GM12878 (cell line): Measurements from ENCODE around the gene LCORL. TPM values are rescaled to one million over a fixed set of nuclear protein-coding genes. Genes with fewer than 3 reads are reported as not detected.

Experiments
- ATAC-seq: fragments of 200-7000 bp; cut with Tn5 transposase; 3 replicates; pipeline ENCODE4 v1.9.1; 2020; ENCODE audit warnings: mild to moderate bottlenecking, moderate library complexity
- BruUV-seq: library from RNA; stranded (reverse); fragments of 400-500 nt; replicated peaks from 2 replicates; lab custom pipeline; 2021; lab: Mats Ljungman, UMichigan
- CTCF ChIA-PET: fragments of 300-600 bp; sonication (Branson Sonifier 250); formaldehyde crosslinking; extraction: SDS; loops from one replicate; lab custom pipeline; 2021; ENCODE audit warnings: inconsistent platforms; lab: Yijun Ruan, JAX
- POLR2A ChIA-PET: fragments of 350-600 bp; formaldehyde crosslinking; extraction: SDS; loops from one replicate; lab custom pipeline; 2021; ENCODE audit warnings: inconsistent platforms; lab: Charles Lee
- RAD21 ChIA-PET: fragments of 300-600 bp; sonication (Branson Sonifier 250); formaldehyde crosslinking; loops from one replicate; lab custom pipeline; 2023; ENCODE audit warnings: antibody characterized with exemption; ENCODE audit not compliant: unreplicated experiment; lab: Charles Lee
- SMC1A ChIA-PET: fragments of 300-600 bp; sonication (Branson Sonifier 250); formaldehyde crosslinking; loops from one replicate; lab custom pipeline; 2023; ENCODE audit not compliant: unreplicated experiment, uncharacterized antibody; lab: Charles Lee
- DNase-seq: peaks from one replicate; pipeline ENCODE4 v3.0.0-alpha.2; 2011; ENCODE audit warnings: low read depth, low spot score
- FAIRE-seq: peaks from 3 replicates; lab custom pipeline; 2011; peaks lifted over from hg19 to GRCh38; lab: Jason Lieb, UNC
- H2AFZ ChIP-seq: 2 replicates; pipeline ENCODE4 v1.6.0; 2011; ENCODE audit warnings: low read depth, low read length, control low read depth; ENCODE audit not compliant: control insufficient read depth
- H3K27ac ChIP-seq: 2 replicates; pipeline ENCODE4 v1.5.1; 2011; ENCODE audit warnings: control low read depth; ENCODE audit not compliant: control insufficient read depth, insufficient read depth
- H3K27me3 ChIP-seq, 2 experiments: replicated peaks in 1 of 2; 2 replicates each; pipeline versions ENCODE4 v1.6.0 to v1.6.1; 2011; ENCODE audit warnings: low read length in 1 of 2; ENCODE audit not compliant: control insufficient read depth in 2 of 2, insufficient read depth in 2 of 2
- H3K36me3 ChIP-seq, 2 experiments: 2 replicates each; pipeline ENCODE4 v1.5.1; 2011; ENCODE audit warnings: low read length in 1 of 2; ENCODE audit not compliant: control insufficient read depth in 2 of 2, insufficient read depth in 2 of 2
- H3K4me1 ChIP-seq: 2 replicates; pipeline ENCODE4 v1.6.1; 2011; ENCODE audit warnings: mild to moderate bottlenecking, low read length, moderate library complexity, mixed read lengths; ENCODE audit not compliant: control insufficient read depth, insufficient read depth
- H3K4me2 ChIP-seq: 2 replicates; pipeline ENCODE4 v1.6.0; 2011; ENCODE audit warnings: control low read depth; ENCODE audit not compliant: control insufficient read depth, insufficient read depth
- H3K4me3 ChIP-seq: fragments of 200-600 bp; sonication (generic); 2 replicates; pipeline ENCODE4 v1.5.1; 2016
- H3K79me2 ChIP-seq: 2 replicates; pipeline ENCODE4 v1.6.0; 2011; ENCODE audit warnings: low read length; ENCODE audit not compliant: control insufficient read depth, insufficient read depth
- H3K9ac ChIP-seq: 2 replicates; pipeline ENCODE4 v1.8.0; 2011; ENCODE audit warnings: low read length, control low read depth, mixed read lengths; ENCODE audit not compliant: control insufficient read depth, insufficient read depth
- H3K9me3 ChIP-seq: replicated peaks from 3 replicates; pipeline ENCODE4 v1.5.1; 2011; ENCODE audit warnings: mild to moderate bottlenecking, low read length; ENCODE audit not compliant: control insufficient read depth, insufficient read depth
- H4K20me1 ChIP-seq: 2 replicates; pipeline ENCODE4 v1.6.0; 2011; ENCODE audit not compliant: control insufficient read depth, insufficient read depth
- BMI1 ChIP-seq: fragments of 450-650 bp; IDR thresholded peaks from 2 replicates; pipeline ENCODE4 v1.6.1; 2016; ENCODE audit warnings: mild to moderate bottlenecking, moderate library complexity, borderline replicate concordance
- BRCA1 ChIP-seq: IDR thresholded peaks from 2 replicates; pipeline ENCODE4 v1.6.1; 2011; ENCODE audit warnings: low read depth, low read length, improper control_type of control experiment
- EED ChIP-seq: sonication (generic); IDR thresholded peaks from 2 replicates; pipeline ENCODE4 v1.6.1; 2016; ENCODE audit warnings: antibody characterized with exemption, low read depth
- GATAD2B ChIP-seq: fragments of 450-650 bp; conservative IDR thresholded peaks from 2 replicates; pipeline ENCODE4 v1.6.1; 2017; ENCODE audit warnings: low read depth, mild to moderate bottlenecking, moderate library complexity
- KLF5 ChIP-seq: fragments of 450-650 bp; IDR thresholded peaks from 2 replicates; pipeline ENCODE4 v1.6.1; 2014; ENCODE audit warnings: mild to moderate bottlenecking; ENCODE audit not compliant: partially characterized antibody
- MYC ChIP-seq: IDR thresholded peaks from 2 replicates; pipeline ENCODE4 v1.6.1; 2011; ENCODE audit warnings: mild to moderate bottlenecking, low read length, moderate library complexity, inconsistent platforms; ENCODE audit not compliant: insufficient read depth, insufficient replicate concordance, insufficient read length, severe bottlenecking
- SIX5 ChIP-seq: IDR thresholded peaks from 2 replicates; pipeline ENCODE4 v1.6.1; 2011; ENCODE audit warnings: mild to moderate bottlenecking, low read depth, low read length, moderate library complexity; ENCODE audit not compliant: severe bottlenecking
- YY1 ChIP-seq: IDR thresholded peaks from 2 replicates; pipeline ENCODE4 v1.6.1; 2011; ENCODE audit warnings: low read depth, mild to moderate bottlenecking, low read length
- WGBS: methylation state at CpG from one replicate; pipeline ENCODE4 v1.1.6; 2016; ENCODE audit warnings: low lambda C conversion rate; ENCODE audit not compliant: insufficient replicate concordance, insufficient coverage; ENCODE audit errors: missing lambda C conversion rate; 5-methylcytosine and 5-hydroxymethylcytosine counted together
- in situ Hi-C: fragments of 300-500 bp; cut with MboI; formaldehyde crosslinking; loops from 9 replicates; pipeline ENCODE4 v1.14.3; 2018; ENCODE audit warnings: mixed read lengths
- intact Hi-C: fragments of 100-400 bp; cut with micrococcal nuclease; formaldehyde crosslinking; loops from one replicate; pipeline ENCODE4 v1.14.2; 2022; ENCODE audit not compliant: unreplicated experiment
- polyA plus RNA-seq, 11 experiments: library from polyadenylated mRNA; depleted of rRNA in 4 of 11; unstranded in 6 of 11; stranded (reverse) in 5 of 11; fragments of >200 nt; fragmentation: Nextera tagmentation in 4 of 11; fragmentation: Illumina TruSeq in 1 of 11; extraction: Ambion mirVana in 4 of 11; extraction: Trizol in 1 of 11; gene quantifications; 1 replicate in 1 of 11; 2 replicates in 10 of 11; pipeline versions ENCODE4 v1.2.1 to v1.2.3, GENCODE V29; 2011 to 2016; ENCODE audit warnings: inconsistent platforms in 2 of 11, missing spikeins in 2 of 11, low read depth in 1 of 11
- total RNA-seq, 4 experiments: library from RNA; depleted of rRNA in 3 of 4; stranded (reverse); fragments of >200 nt in 3 of 4; fragmentation: Illumina TruSeq in 1 of 4; extraction: Trizol in 1 of 4; gene quantifications; 2 replicates each; pipeline versions ENCODE4 v1.2.1 to v1.2.3, GENCODE V29; 2013 to 2021
- TF ChIP-seq, protein P1 (sequence below): fragments of 450-650 bp; IDR thresholded peaks from 2 replicates; pipeline ENCODE4 v1.6.1; 2016; ENCODE audit warnings: mild to moderate bottlenecking, moderate library complexity, borderline replicate concordance
- TF ChIP-seq, protein P2 (sequence below): fragments of 450-650 bp; formaldehyde crosslinking; IDR thresholded peaks from 2 replicates; pipeline ENCODE4 v1.4.0; 2022; ENCODE audit warnings: mild to moderate bottlenecking, moderate library complexity

Gene LCORL
- total and polyA plus RNA-seq, 10 of the 15 experiments (the other 5 are each of a cell fraction or from before 2014, with no cell fraction given): 2.2 to 9.8 (median 5.9) TPM

DNA sequence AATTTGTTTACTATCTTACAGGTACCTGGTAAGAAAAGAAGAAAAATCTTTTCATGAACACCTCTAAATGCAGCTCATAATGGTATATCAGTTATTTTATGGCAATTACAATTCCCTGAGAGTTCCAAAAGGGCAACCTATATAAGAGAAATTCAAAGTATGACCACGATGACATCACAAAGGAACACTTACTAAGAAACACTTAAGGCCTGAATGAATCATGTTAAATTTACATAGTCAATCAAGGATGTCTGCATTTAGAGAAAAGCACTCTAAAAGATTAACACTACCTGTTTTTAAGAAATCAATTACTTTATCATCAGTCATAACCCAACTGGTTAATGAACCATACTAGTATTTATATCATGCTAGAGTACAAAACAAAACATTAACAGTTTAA is 63.9 kb downstream of the LCORL start:
- no peak for DNase-seq
- Histone ChIP-seq H3K79me2 (no peaks in the 10 kb centered on the region), H3K9ac (no peak overlapping the region), H3K4me2 (no peak overlapping the region), H3K27me3 (no peaks in the 10 kb centered on the region), H3K36me3 (peaks cover 0 to 3% of the 10 kb centered on the region in 2 experiments; a peak in 3 of 4 replicates), H3K4me1 (no peaks in the 10 kb centered on the region), H3K4me3 (no peak overlapping the region), H4K20me1 (no peaks in the 10 kb centered on the region), H2AFZ (no peak overlapping the region), H3K9me3 (no peaks in the 10 kb centered on the region; the same call in 2 of the 3 replicates), H3K27ac (no peak overlapping the region)
- in situ Hi-C loops (no loop called here), intact Hi-C loops (no loop called here)
- ChIA-PET CTCF (no interaction called here), POLR2A (no interaction called here), SMC1A (no interaction called here), RAD21 (no interaction called here)
- TF ChIP-seq GATAD2B (no peak), SIX5 (no peak)
- no TSS peak for BruUV-seq
- 45% methylated on average over 1 of the region's 1 CpG for WGBS
- no peak; the same call in 2 of the 3 replicates for ATAC-seq
- no peak for FAIRE-seq

DNA sequence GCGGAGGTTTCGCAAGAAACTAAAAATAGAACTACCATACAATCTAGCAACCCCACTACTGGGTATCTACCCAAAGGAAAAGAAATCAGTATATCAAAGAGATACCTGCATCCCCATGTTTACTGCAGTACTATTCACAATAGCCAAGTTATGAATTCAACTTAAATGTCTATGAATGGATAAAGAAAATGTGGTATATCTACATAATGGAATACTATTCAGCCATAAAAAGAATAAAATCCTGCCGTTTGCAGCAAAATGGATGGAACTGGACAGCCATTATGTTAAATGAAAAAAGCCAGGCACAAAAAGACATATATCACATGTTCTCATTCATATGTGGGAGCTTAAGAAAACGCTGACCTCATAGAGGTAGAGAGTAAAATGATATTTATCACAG is 65.3 kb downstream of the LCORL start:
- intact Hi-C loops: no loop called here
- no peak overlapping the region for H3K4me2 ChIP-seq
- H4K20me1 ChIP-seq: no peaks in the 10 kb centered on the region
- H3K36me3 ChIP-seq: peaks cover 0 to 3% of the 10 kb centered on the region in 2 experiments; a peak in 3 of 4 replicates
- SMC1A ChIA-PET: interaction anchor here (0.5 kb wide), 1 partner anchor 277 kb away, joined by 3 read pairs; no protein-coding TSS in a partner anchor
- no peaks in the 10 kb centered on the region for H3K27me3 ChIP-seq
- FAIRE-seq (no peak), DNase-seq (no peak), ATAC-seq (no peak)
- H3K4me1 ChIP-seq: no peaks in the 10 kb centered on the region
- H3K9me3 ChIP-seq: no peaks in the 10 kb centered on the region; the same call in 2 of the 3 replicates
- H3K27ac ChIP-seq: no peak overlapping the region
- CTCF ChIA-PET: no interaction called here
- WGBS: 97% methylated on average over 4 of the region's 4 CpGs
- H3K4me3 ChIP-seq: no peak overlapping the region
- RAD21 ChIA-PET: no interaction called here
- H3K79me2 ChIP-seq: no peaks in the 10 kb centered on the region
- in situ Hi-C loops: no loop called here
- no peak overlapping the region for H2AFZ ChIP-seq
- no peak overlapping the region for H3K9ac ChIP-seq
- no TSS peak for BruUV-seq
- POLR2A ChIA-PET: no interaction called here
- TF ChIP-seq YY1 (no peak), EED (no peak), MYC (no peak), KLF5 (no peak), BRCA1 (no peak), BMI1 (no peak)
- TF ChIP-seq, protein P1, sequence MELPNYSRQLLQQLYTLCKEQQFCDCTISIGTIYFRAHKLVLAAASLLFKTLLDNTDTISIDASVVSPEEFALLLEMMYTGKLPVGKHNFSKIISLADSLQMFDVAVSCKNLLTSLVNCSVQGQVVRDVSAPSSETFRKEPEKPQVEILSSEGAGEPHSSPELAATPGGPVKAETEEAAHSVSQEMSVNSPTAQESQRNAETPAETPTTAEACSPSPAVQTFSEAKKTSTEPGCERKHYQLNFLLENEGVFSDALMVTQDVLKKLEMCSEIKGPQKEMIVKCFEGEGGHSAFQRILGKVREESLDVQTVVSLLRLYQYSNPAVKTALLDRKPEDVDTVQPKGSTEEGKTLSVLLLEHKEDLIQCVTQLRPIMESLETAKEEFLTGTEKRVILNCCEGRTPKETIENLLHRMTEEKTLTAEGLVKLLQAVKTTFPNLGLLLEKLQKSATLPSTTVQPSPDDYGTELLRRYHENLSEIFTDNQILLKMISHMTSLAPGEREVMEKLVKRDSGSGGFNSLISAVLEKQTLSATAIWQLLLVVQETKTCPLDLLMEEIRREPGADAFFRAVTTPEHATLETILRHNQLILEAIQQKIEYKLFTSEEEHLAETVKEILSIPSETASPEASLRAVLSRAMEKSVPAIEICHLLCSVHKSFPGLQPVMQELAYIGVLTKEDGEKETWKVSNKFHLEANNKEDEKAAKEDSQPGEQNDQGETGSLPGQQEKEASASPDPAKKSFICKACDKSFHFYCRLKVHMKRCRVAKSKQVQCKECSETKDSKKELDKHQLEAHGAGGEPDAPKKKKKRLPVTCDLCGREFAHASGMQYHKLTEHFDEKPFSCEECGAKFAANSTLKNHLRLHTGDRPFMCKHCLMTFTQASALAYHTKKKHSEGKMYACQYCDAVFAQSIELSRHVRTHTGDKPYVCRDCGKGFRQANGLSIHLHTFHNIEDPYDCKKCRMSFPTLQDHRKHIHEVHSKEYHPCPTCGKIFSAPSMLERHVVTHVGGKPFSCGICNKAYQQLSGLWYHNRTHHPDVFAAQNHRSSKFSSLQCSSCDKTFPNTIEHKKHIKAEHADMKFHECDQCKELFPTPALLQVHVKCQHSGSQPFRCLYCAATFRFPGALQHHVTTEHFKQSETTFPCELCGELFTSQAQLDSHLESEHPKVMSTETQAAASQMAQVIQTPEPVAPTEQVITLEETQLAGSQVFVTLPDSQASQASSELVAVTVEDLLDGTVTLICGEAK: no peak
- TF ChIP-seq, protein P2, sequence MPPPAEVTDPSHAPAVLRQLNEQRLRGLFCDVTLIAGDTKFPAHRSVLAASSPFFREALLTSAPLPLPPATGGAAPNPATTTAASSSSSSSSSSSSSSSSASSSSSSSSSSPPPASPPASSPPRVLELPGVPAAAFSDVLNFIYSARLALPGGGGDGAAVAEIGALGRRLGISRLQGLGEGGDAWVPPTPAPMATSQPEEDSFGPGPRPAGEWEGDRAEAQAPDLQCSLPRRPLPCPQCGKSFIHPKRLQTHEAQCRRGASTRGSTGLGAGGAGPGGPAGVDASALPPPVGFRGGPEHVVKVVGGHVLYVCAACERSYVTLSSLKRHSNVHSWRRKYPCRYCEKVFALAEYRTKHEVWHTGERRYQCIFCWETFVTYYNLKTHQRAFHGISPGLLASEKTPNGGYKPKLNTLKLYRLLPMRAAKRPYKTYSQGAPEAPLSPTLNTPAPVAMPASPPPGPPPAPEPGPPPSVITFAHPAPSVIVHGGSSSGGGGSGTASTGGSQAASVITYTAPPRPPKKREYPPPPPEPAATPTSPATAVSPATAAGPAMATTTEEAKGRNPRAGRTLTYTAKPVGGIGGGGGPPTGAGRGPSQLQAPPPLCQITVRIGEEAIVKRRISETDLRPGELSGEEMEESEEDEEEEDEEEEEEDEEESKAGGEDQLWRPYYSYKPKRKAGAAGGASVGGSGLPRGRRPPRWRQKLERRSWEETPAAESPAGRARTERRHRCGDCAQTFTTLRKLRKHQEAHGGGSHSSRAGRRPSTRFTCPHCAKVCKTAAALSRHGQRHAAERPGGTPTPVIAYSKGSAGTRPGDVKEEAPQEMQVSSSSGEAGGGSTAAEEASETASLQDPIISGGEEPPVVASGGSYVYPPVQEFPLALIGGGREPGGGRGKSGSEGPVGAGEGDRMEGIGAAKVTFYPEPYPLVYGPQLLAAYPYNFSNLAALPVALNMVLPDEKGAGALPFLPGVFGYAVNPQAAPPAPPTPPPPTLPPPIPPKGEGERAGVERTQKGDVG (CRISPR knock-in tag): no peak
